GM23338 (cell line): ENCODE data around the gene TIMM10. TPM values are rescaled to one million over a fixed set of nuclear protein-coding genes. Genes with fewer than 3 reads are reported as not detected.
A peak's percentile ranks its signal among the peaks of the same experiment; 100 is the strongest.

Source experiments
- ATAC-seq: fragments of 200-7000 bp; cut with Tn5 transposase; 3 replicates; pipeline ENCODE4 v1.9.1; 2020
- DNase-seq: peaks from one replicate; pipeline ENCODE4 v3.0.0-alpha.2; 2015; ENCODE audit warnings: low spot score
- H2AFZ ChIP-seq: fragments of 200-600 bp; sonication (generic); 2 replicates; pipeline ENCODE4 v1.8.0; 2016; ENCODE audit warnings: antibody characterized with exemption, mild to moderate bottlenecking, moderate library complexity
- H3F3A ChIP-seq: fragments of 200-600 bp; sonication (generic); replicated peaks from 2 replicates; pipeline ENCODE4 v1.8.0; 2017; ENCODE audit warnings: antibody characterized with exemption, mixed run types, low read depth
- H3K27ac ChIP-seq: fragments of 200-600 bp; sonication (generic); 2 replicates; pipeline ENCODE4 v1.6.1; 2016; ENCODE audit warnings: low read depth
- H3K27me3 ChIP-seq: fragments of 200-600 bp; sonication (generic); 2 replicates; pipeline ENCODE4 v1.8.0; 2016; ENCODE audit warnings: mild to moderate bottlenecking, mixed run types, moderate library complexity; ENCODE audit not compliant: insufficient read depth
- H3K36me3 ChIP-seq: fragments of 200-600 bp; sonication (generic); 2 replicates; pipeline ENCODE4 v1.8.0; 2016; ENCODE audit warnings: mild to moderate bottlenecking; ENCODE audit not compliant: insufficient read depth
- H3K4me1 ChIP-seq: fragments of 200-600 bp; sonication (generic); 2 replicates; pipeline ENCODE4 v1.8.0; 2016; ENCODE audit warnings: mild to moderate bottlenecking, moderate library complexity; ENCODE audit not compliant: insufficient read depth
- H3K4me2 ChIP-seq: fragments of 200-600 bp; sonication (generic); 2 replicates; pipeline ENCODE4 v1.7.1; 2017; ENCODE audit warnings: mixed run types
- H3K4me3 ChIP-seq: fragments of 200-600 bp; sonication (generic); 2 replicates; pipeline ENCODE4 v1.6.1; 2016; ENCODE audit warnings: mixed run types
- H3K79me2 ChIP-seq: fragments of 200-600 bp; sonication (generic); replicated peaks from 2 replicates; pipeline ENCODE4 v1.8.0; 2017; ENCODE audit warnings: mild to moderate bottlenecking; ENCODE audit not compliant: insufficient read depth
- H3K9me2 ChIP-seq: fragments of 200-600 bp; sonication (generic); 2 replicates; pipeline ENCODE4 v1.8.0; 2017; ENCODE audit not compliant: insufficient read depth
- H4K20me1 ChIP-seq: fragments of 200-600 bp; sonication (generic); replicated peaks from 2 replicates; pipeline ENCODE4 v1.8.0; 2017; ENCODE audit warnings: mild to moderate bottlenecking; ENCODE audit not compliant: insufficient read depth
- H3K27ac Mint-ChIP-seq: 2 replicates; pipeline ENCODE4 v1.8.0; 2020; ENCODE audit warnings: inconsistent platforms, mild to moderate bottlenecking, moderate library complexity, mixed read lengths
- H3K27me3 Mint-ChIP-seq: 3 replicates; pipeline ENCODE4 v1.8.0; 2022; ENCODE audit warnings: low read depth, mild to moderate bottlenecking, moderate library complexity, mixed read lengths, inconsistent platforms; ENCODE audit not compliant: insufficient read depth, poor library complexity
- H3K36me3 Mint-ChIP-seq: 3 replicates; pipeline ENCODE4 v1.8.0; 2021; ENCODE audit warnings: low read depth, mild to moderate bottlenecking, inconsistent platforms, moderate library complexity, mixed read lengths
- H3K4me1 Mint-ChIP-seq: 3 replicates; pipeline ENCODE4 v1.8.0; 2020; ENCODE audit warnings: mild to moderate bottlenecking, inconsistent platforms, mixed read lengths
- H3K4me3 Mint-ChIP-seq: 3 replicates; pipeline ENCODE4 v1.8.0; 2021; ENCODE audit warnings: moderate library complexity, mild to moderate bottlenecking, inconsistent platforms, mixed read lengths
- H3K9me3 Mint-ChIP-seq: 3 replicates; pipeline ENCODE4 v1.8.0; 2020; ENCODE audit warnings: moderate library complexity, mild to moderate bottlenecking, inconsistent platforms, mixed read lengths
- CREB1 ChIP-seq: fragments of 250-450 bp; sonication (Bioruptor Pico); IDR thresholded peaks from 2 replicates; pipeline ENCODE4 v1.5.0; 2020; ENCODE audit warnings: low read depth, mild to moderate bottlenecking, moderate library complexity
- EZH2 ChIP-seq: fragments of 200-600 bp; sonication (generic); IDR thresholded peaks from one replicate; pipeline ENCODE4 v1.8.0; 2017; ENCODE audit warnings: antibody characterized with exemption, mild to moderate bottlenecking, low read depth; ENCODE audit not compliant: unreplicated experiment
- EZH2phosphoT487 ChIP-seq: fragments of 200-600 bp; sonication (generic); IDR thresholded peaks from one replicate; pipeline ENCODE4 v1.8.1; 2018; ENCODE audit warnings: antibody characterized with exemption; ENCODE audit not compliant: unreplicated experiment
- JUNB ChIP-seq: IDR thresholded peaks from one replicate; pipeline ENCODE4 v1.6.1; 2016; ENCODE audit warnings: antibody characterized with exemption; ENCODE audit not compliant: unreplicated experiment
- POLR2AphosphoS5 ChIP-seq: IDR thresholded peaks from 2 replicates; pipeline ENCODE4 v1.6.1; 2016; ENCODE audit warnings: antibody characterized with exemption, low read depth
- STAT1 ChIP-seq: IDR thresholded peaks from one replicate; pipeline ENCODE4 v1.6.1; 2016; ENCODE audit warnings: antibody characterized with exemption; ENCODE audit not compliant: unreplicated experiment
- ZNF114 ChIP-seq: fragments of 250-450 bp; sonication (Bioruptor Pico); IDR thresholded peaks from 2 replicates; pipeline ENCODE4 v1.5.0; 2020; ENCODE audit warnings: mild to moderate bottlenecking, moderate library complexity
- ZNF331 ChIP-seq: fragments of 250-450 bp; sonication (Bioruptor Pico); IDR thresholded peaks from 2 replicates; pipeline ENCODE4 v1.5.0; 2020; ENCODE audit warnings: low read depth, mild to moderate bottlenecking, moderate library complexity
- long read RNA-seq: library from polyadenylated mRNA; unstranded; transcript quantifications from one replicate; pipeline ENCODE4 v2.0.0, GENCODE V29; 2020; ENCODE audit not compliant: unreplicated experiment
- polyA plus RNA-seq: library from polyadenylated mRNA; unstranded; fragments of >200 nt; fragmentation: Nextera tagmentation; extraction: Ambion mirVana; gene quantifications from 2 replicates; pipeline ENCODE4 v1.2.1, GENCODE V29; 2016
- total RNA-seq: library from RNA; depleted of rRNA; stranded (reverse); fragments of >200 nt; shearing (Covaris generic); gene quantifications from 2 replicates; pipeline ENCODE4 v1.2.3, GENCODE V29; 2014; rRNA removed
- TF ChIP-seq, protein P1 (sequence below), 2 experiments: fragments of 200-600 bp in 1 of 2; sonication (generic) in 1 of 2; conservative IDR thresholded peaks; 2 replicates each; pipeline versions ENCODE4 v1.5.1 to v1.6.1; 2016 to 2017; ENCODE audit warnings: antibody characterized with exemption in 2 of 2, low read depth in 2 of 2, mild to moderate bottlenecking in 2 of 2, moderate library complexity in 1 of 2
- TF ChIP-seq, protein P2 (sequence below): IDR thresholded peaks from 2 replicates; pipeline ENCODE4 v1.6.1; 2016; ENCODE audit warnings: antibody characterized with exemption
- TF ChIP-seq, protein P3 (sequence below): IDR thresholded peaks from one replicate; pipeline ENCODE4 v1.6.1; 2018; ENCODE audit warnings: antibody characterized with exemption; ENCODE audit not compliant: unreplicated experiment
- TF ChIP-seq, protein P4 (sequence below): fragments of 250-450 bp; sonication (Bioruptor Pico); IDR thresholded peaks from 2 replicates; pipeline ENCODE4 v1.5.0; 2020; ENCODE audit warnings: mild to moderate bottlenecking, moderate library complexity

Gene TIMM10, protein sequence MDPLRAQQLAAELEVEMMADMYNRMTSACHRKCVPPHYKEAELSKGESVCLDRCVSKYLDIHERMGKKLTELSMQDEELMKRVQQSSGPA
- total RNA-seq: 59.1 and 75.8 TPM in 2 replicates
- polyA plus RNA-seq: 193 and 194 TPM in 2 replicates
- long read RNA-seq, transcript TIMM10-201 (3 exons, 680 nt): major isoform, 56 of 62 reads
- long read RNA-seq, partial matches to known transcripts: 2 of 62 reads
- long read RNA-seq, other reads (novel, unspliced or antisense): 3 of 62 reads

DNA sequence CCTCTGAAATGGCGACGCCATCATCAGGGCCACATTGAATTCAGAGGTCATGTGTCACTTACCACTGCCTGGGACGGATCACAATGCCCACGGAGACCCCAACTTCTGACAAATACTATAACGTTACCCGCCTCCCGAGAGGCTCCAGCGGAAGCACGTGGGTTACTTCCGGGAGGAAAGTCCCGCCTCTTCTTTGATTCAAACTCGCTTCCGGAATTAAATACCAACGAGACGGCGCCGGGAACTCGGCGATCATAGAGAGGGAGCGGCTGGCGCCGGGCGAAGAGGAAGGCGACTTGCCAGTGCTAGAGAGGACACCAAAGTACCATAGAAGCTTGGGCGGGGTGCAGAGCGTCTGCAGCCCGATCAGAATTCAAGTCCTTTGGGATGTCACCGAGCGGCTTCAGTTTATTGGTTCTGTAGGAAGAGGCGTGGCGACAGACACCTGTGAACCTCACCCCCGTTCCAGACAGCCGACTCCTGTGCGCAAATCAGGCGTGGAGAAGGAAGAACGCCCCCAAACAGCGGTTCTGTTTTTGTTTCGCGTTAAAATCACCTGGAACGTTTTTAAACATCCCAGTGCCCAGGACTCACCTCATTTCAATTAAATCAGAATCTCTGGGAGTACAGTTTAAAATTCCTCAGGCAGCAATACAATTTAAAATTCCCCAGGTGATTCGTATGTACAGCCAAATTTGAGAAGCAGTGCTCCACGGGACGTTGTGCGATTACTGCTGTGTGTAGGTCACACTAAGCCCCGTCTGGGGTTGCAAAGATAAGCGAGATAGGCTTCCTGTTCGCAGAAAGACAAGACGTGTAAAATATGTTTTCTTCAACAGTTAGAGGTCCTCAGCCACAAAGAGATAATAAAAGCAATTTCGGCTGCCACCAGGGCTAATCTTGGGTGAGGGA, at the start of gene TIMM10:
Gene TIMM10, minus strand, starts transcription at position 159 of the 912 bp plus-strand sequence. CDS start 565 bp downstream, outside the sequence.
- peak within 1 kb of the TSS; percentile 72 for H3K27ac ChIP-seq
- DNase-seq (peak; percentile 99), ATAC-seq (peak; percentile 97)
- H3K4me1 ChIP-seq: peaks cover 8% of the 10 kb centered on the region; the same call in 1 of the 2 replicates
- Mint-ChIP-seq H3K9me3 (no peaks in the 10 kb centered on the region; the same call in 1 of the 3 replicates), H3K4me1 (peaks cover 12% of the 10 kb centered on the region), H3K27ac (peak within 1 kb of the TSS; percentile 92), H3K36me3 (peaks cover 21% of the 10 kb centered on the region; the same call in 2 of the 3 replicates), H3K4me3 (peak within 1 kb of the TSS; percentile 90), H3K27me3 (peaks cover 5% of the 10 kb centered on the region)
- H3K36me3 ChIP-seq: no peaks in the 10 kb centered on the region
- TF ChIP-seq POLR2AphosphoS5 (peak; percentile 83), CREB1 (CRISPR knock-in tag) (peak; percentile 71), EZH2phosphoT487 (no peak), ZNF331 (CRISPR knock-in tag) (no peak), STAT1 (no peak), EZH2 (no peak), ZNF114 (no peak), JUNB (no peak)
- TF ChIP-seq, protein P1, sequence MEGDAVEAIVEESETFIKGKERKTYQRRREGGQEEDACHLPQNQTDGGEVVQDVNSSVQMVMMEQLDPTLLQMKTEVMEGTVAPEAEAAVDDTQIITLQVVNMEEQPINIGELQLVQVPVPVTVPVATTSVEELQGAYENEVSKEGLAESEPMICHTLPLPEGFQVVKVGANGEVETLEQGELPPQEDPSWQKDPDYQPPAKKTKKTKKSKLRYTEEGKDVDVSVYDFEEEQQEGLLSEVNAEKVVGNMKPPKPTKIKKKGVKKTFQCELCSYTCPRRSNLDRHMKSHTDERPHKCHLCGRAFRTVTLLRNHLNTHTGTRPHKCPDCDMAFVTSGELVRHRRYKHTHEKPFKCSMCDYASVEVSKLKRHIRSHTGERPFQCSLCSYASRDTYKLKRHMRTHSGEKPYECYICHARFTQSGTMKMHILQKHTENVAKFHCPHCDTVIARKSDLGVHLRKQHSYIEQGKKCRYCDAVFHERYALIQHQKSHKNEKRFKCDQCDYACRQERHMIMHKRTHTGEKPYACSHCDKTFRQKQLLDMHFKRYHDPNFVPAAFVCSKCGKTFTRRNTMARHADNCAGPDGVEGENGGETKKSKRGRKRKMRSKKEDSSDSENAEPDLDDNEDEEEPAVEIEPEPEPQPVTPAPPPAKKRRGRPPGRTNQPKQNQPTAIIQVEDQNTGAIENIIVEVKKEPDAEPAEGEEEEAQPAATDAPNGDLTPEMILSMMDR (conservative IDR thresholded peaks at IDR 0.05; ENCODE audit: low read depth in 2 of 2): no peak
- TF ChIP-seq, protein P2, sequence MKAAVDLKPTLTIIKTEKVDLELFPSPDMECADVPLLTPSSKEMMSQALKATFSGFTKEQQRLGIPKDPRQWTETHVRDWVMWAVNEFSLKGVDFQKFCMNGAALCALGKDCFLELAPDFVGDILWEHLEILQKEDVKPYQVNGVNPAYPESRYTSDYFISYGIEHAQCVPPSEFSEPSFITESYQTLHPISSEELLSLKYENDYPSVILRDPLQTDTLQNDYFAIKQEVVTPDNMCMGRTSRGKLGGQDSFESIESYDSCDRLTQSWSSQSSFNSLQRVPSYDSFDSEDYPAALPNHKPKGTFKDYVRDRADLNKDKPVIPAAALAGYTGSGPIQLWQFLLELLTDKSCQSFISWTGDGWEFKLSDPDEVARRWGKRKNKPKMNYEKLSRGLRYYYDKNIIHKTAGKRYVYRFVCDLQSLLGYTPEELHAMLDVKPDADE: peak; percentile 85
- TF ChIP-seq, protein P3, sequence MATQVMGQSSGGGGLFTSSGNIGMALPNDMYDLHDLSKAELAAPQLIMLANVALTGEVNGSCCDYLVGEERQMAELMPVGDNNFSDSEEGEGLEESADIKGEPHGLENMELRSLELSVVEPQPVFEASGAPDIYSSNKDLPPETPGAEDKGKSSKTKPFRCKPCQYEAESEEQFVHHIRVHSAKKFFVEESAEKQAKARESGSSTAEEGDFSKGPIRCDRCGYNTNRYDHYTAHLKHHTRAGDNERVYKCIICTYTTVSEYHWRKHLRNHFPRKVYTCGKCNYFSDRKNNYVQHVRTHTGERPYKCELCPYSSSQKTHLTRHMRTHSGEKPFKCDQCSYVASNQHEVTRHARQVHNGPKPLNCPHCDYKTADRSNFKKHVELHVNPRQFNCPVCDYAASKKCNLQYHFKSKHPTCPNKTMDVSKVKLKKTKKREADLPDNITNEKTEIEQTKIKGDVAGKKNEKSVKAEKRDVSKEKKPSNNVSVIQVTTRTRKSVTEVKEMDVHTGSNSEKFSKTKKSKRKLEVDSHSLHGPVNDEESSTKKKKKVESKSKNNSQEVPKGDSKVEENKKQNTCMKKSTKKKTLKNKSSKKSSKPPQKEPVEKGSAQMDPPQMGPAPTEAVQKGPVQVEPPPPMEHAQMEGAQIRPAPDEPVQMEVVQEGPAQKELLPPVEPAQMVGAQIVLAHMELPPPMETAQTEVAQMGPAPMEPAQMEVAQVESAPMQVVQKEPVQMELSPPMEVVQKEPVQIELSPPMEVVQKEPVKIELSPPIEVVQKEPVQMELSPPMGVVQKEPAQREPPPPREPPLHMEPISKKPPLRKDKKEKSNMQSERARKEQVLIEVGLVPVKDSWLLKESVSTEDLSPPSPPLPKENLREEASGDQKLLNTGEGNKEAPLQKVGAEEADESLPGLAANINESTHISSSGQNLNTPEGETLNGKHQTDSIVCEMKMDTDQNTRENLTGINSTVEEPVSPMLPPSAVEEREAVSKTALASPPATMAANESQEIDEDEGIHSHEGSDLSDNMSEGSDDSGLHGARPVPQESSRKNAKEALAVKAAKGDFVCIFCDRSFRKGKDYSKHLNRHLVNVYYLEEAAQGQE: no peak
- TF ChIP-seq, protein P4, sequence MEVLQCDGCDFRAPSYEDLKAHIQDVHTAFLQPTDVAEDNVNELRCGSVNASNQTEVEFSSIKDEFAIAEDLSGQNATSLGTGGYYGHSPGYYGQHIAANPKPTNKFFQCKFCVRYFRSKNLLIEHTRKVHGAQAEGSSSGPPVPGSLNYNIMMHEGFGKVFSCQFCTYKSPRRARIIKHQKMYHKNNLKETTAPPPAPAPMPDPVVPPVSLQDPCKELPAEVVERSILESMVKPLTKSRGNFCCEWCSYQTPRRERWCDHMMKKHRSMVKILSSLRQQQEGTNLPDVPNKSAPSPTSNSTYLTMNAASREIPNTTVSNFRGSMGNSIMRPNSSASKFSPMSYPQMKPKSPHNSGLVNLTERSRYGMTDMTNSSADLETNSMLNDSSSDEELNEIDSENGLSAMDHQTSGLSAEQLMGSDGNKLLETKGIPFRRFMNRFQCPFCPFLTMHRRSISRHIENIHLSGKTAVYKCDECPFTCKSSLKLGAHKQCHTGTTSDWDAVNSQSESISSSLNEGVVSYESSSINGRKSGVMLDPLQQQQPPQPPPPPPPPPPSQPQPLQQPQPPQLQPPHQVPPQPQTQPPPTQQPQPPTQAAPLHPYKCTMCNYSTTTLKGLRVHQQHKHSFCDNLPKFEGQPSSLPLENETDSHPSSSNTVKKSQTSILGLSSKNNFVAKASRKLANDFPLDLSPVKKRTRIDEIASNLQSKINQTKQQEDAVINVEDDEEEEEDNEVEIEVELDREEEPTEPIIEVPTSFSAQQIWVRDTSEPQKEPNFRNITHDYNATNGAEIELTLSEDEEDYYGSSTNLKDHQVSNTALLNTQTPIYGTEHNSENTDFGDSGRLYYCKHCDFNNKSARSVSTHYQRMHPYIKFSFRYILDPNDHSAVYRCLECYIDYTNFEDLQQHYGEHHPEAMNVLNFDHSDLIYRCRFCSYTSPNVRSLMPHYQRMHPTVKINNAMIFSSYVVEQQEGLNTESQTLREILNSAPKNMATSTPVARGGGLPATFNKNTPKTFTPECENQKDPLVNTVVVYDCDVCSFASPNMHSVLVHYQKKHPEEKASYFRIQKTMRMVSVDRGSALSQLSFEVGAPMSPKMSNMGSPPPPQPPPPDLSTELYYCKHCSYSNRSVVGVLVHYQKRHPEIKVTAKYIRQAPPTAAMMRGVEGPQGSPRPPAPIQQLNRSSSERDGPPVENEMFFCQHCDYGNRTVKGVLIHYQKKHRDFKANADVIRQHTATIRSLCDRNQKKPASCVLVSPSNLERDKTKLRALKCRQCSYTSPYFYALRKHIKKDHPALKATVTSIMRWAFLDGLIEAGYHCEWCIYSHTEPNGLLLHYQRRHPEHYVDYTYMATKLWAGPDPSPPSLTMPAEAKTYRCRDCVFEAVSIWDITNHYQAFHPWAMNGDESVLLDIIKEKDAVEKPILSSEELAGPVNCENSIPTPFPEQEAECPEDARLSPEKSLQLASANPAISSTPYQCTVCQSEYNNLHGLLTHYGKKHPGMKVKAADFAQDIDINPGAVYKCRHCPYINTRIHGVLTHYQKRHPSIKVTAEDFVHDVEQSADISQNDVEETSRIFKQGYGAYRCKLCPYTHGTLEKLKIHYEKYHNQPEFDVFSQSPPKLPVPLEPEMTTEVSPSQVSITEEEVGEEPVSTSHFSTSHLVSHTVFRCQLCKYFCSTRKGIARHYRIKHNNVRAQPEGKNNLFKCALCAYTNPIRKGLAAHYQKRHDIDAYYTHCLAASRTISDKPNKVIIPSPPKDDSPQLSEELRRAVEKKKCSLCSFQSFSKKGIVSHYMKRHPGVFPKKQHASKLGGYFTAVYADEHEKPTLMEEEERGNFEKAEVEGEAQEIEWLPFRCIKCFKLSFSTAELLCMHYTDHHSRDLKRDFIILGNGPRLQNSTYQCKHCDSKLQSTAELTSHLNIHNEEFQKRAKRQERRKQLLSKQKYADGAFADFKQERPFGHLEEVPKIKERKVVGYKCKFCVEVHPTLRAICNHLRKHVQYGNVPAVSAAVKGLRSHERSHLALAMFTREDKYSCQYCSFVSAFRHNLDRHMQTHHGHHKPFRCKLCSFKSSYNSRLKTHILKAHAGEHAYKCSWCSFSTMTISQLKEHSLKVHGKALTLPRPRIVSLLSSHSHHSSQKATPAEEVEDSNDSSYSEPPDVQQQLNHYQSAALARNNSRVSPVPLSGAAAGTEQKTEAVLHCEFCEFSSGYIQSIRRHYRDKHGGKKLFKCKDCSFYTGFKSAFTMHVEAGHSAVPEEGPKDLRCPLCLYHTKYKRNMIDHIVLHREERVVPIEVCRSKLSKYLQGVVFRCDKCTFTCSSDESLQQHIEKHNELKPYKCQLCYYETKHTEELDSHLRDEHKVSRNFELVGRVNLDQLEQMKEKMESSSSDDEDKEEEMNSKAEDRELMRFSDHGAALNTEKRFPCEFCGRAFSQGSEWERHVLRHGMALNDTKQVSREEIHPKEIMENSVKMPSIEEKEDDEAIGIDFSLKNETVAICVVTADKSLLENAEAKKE (CRISPR knock-in tag): no peak
- H3K79me2 ChIP-seq: peaks cover 26% of the 10 kb centered on the region
- peaks cover 15% of the 10 kb centered on the region for H3F3A ChIP-seq
- H3K4me2 ChIP-seq: peak within 1 kb of the TSS; percentile 94
- peak within 1 kb of the TSS; percentile 66 for H2AFZ ChIP-seq
- peak within 1 kb of the TSS; percentile 66 for H3K4me3 ChIP-seq
- no peaks in the 10 kb centered on the region for H3K9me2 ChIP-seq
- H3K27me3 ChIP-seq: no peaks in the 10 kb centered on the region
- no peaks in the 10 kb centered on the region for H4K20me1 ChIP-seq
